Measurements from ENCODE around the gene CKM. TPM values are rescaled to one million over a fixed set of nuclear protein-coding genes. Genes with fewer than 3 reads are reported as not detected.

CKM gene
- total RNA-seq, 1 donor from 2014 or later, result not detected

Other genes with a start within 250 kb of the CKM start
- gene ZNF296, start 246.4 kb downstream of the CKM start, total RNA-seq, result 1.7 and 3.0 TPM in 2 replicates
- 38.2 and 58.2 TPM in 2 replicates for gene GEMIN7, start 243.6 kb downstream of the CKM start, total RNA-seq
- 42.5 and 64.0 TPM in 2 replicates for gene PPP1R37, start 229.7 kb downstream of the CKM start, total RNA-seq
- gene NKPD1, start 161.9 kb downstream of the CKM start, total RNA-seq, result 0.29 TPM in 1 of 2 replicates, not detected in the other
- 9.5 and 16.5 TPM in 2 replicates for gene TRAPPC6A, start 144.6 kb downstream of the CKM start, total RNA-seq
- gene BLOC1S3, start 144.1 kb downstream of the CKM start, total RNA-seq, result 5.4 and 11.5 TPM in 2 replicates
- gene EXOC3L2, start 77.5 kb downstream of the CKM start, total RNA-seq, result 0.12 TPM in 1 of 2 replicates, not detected in the other
- gene MARK4, start 71.6 kb downstream of the CKM start, total RNA-seq, result 12.6 and 15.0 TPM in 2 replicates
- gene KLC3, start 17.9 kb upstream of the CKM start, total RNA-seq, result 4.0 and 7.8 TPM in 2 replicates
- 32.2 and 34.8 TPM in 2 replicates for gene ERCC2, start 47.7 kb upstream of the CKM start, total RNA-seq
- gene PPP1R13L, start 82.2 kb upstream of the CKM start, total RNA-seq, result 15.2 and 16.8 TPM in 2 replicates
- gene POLR1G, start 83.8 kb upstream of the CKM start, total RNA-seq, result 14.5 and 30.7 TPM in 2 replicates
- gene ERCC1, start 101.0 kb upstream of the CKM start, total RNA-seq, result 66.6 and 71.6 TPM in 2 replicates
- 0.65 and 3.4 TPM in 2 replicates for gene FOSB, start 145.1 kb upstream of the CKM start, total RNA-seq
- gene RTN2, start 174.2 kb upstream of the CKM start, total RNA-seq, result 6.9 and 9.7 TPM in 2 replicates
- 0.17 TPM in 1 of 2 replicates, not detected in the other for gene PPM1N, start 175.6 kb upstream of the CKM start, total RNA-seq
- 106 and 146 TPM in 2 replicates for gene VASP, start 184.6 kb upstream of the CKM start, total RNA-seq